LoVo (cell line): ENCODE data around the gene THAP11.

ENCODE experiments used
- DNase-seq: peaks from one replicate; pipeline ENCODE4 v3.0.0-alpha.2; 2016; ENCODE audit warnings: low spot score

THAP11 gene

DNA sequence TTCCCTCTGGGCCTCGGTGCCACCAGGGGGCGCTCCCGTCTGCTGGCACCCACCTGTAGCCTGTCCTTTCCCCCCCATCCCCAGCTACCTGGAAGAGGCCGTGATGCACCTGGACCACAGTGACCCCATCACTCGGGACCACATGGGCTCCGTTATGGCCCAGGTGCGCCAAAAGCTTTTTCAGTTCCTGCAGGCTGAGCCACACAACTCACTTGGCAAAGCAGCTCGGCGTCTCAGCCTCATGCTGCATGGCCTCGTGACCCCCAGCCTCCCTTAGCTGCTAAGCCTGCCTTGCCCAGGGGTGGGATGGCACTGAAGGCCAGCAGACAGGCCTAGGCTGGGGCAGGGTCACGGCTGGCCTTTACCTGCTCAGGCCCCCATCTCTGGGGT, 41.7 kb downstream of the THAP11 start:
- peak; percentile 41 for DNase-seq

DNA sequence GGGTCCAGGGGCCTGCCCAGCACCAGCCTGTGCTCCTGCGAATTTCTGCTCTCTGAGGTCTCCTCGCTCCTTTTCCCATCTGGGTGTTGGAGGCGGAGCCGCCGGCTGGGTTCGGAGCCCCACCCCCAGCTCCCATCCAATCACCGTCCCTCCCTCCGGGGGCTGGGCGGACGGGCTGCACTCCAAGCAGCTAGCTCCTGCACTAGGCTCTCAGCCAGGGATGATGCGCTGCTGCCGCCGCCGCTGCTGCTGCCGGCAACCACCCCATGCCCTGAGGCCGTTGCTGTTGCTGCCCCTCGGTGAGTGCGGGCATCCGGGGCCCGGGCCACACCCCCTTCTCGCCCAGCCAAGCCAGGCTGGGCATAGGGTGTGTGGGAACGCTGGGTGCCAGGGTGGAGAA, 42.6 kb downstream of the THAP11 start, which contains the start of gene NRN1L:
TSS of gene NRN1L (plus strand) at position 202 of the 400 bp plus-strand sequence. CDS start at position 221, 19 bp downstream.
- no peak for DNase-seq

DNA sequence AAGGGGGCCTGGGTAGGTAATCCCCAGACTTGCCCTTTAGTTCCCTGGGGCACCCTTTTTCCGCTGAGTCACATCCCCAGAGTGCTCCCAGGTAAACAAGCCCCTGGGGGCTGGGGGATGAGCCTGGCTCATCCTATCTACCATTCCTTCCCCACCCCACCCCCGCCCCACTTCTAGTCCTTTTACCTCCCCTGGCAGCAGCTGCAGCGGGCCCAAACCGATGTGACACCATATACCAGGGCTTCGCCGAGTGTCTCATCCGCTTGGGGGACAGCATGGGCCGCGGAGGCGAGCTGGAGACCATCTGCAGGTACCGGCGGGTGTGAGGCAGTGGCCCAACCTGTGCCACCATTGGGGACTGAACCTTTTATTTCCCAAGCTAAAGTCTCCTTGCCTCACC, 43.4 kb downstream of the THAP11 start:
- no peak for DNase-seq

DNA sequence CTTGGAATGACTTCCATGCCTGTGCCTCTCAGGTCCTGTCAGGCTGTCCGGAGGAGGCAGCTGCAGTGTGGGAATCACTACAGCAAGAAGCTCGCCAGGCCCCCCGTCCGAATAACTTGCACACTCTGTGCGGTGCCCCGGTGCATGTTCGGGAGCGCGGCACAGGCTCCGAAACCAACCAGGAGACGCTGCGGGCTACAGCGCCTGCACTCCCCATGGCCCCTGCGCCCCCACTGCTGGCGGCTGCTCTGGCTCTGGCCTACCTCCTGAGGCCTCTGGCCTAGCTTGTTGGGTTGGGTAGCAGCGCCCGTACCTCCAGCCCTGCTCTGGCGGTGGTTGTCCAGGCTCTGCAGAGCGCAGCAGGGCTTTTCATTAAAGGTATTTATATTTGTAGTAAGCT, 43.9 kb downstream of the THAP11 start:
- no peak for DNase-seq

DNA sequence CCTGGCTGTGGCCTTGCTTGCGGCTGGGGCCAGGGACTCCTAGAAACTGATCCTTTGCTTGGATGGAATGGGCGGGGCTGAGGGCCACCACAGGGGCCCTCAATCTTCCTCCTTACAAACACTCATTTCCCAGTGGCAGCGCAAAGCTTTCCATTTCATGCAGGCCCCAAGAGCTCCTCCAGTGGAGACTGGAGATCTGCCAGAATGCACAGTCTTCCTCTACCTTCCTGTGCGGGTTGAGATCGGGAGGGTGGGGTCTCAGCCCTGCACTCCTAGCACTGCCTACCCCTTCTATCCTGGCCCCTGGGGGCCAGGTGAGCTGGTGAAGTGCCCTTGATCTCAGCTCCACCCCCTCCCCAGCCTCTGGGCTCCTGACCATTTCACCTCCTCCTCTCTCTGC, 44.3 kb downstream of the THAP11 start:
- no peak for DNase-seq

DNA sequence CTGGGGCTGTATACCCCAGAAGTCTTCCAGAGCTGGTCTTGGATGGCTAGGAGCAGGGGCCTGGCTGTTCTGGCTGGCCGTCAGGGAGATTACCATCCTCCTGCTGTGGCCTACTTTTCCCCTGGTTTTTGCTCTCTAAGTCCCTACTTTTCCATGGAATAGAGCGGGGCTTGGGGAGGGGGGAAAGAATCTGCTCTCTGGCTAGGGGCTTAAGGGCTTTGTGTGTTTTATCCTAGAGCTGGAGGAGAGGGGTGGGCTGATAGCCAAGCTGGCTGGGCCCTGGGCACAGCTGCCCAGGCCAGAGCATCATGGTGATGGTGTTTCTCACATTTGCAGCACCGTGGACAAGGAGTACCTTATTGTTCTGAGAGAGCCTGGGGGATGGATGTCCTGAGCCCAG, 46.2 kb downstream of the THAP11 start:
- no peak for DNase-seq

DNA sequence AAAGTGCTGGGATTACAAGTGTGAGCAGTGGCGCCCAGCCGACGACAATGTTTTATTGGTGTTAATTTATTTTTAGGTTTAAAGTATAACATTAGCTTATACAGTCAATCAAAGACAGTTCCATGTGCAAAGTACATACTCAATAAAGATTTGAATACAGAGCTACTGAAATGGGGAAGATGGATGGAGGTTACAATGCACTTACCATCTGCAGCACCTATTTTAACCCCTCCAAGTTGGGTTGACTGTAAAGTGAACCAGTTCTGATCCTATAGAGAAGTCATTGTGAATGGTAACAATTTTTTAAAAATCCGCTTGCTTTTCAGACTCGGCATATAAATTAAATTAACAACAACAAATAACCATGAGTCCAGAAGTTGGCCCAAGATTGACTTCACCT, 50.3 kb downstream of the THAP11 start:
- no peak for DNase-seq

DNA sequence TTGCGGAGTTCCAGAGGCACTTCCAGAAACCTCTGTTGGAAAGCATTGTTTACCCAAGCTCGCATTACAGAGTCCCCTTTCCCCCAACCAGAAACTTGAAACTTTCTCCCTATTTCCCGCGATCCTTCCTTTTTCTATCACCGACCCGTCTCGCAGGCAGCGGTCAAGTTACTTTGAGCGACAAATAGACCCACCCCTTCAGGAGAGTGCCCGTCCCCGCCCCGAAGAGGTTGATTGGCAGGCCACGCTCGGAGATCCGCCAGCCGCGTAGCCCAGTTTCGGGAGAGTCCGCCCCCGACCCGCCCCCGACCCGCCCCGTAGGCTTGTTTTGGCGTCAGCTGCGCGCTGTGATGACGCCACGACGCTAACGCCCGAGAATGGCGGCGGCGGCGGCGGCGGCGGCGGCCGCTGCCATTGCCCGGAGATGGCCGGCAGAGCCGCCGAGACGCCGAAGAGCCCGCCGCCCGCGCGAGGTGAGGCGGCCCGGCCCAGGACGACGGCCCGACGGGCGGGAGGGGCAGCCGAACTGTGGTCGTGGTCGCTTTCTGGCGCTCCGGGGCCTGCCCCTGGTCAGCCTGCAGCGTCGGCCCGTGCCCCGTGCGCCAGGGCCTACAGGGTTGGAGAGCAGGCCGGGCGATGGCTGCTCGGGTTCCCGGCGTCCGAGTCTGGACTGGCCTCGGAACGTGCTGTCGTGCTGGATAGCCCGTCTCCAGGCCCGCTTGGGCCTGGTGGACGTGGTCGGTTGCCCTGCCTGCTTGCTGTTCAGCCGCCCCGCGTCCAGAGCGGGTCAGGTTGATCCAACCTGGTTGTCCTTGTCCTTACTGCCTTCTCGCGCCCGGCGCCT, 51.0 kb downstream of the THAP11 start, which contains the start of gene PSKH1:
TSS of gene PSKH1 (plus strand) at position 356 of the 844 bp plus-strand sequence. CDS start 15,496 bp downstream, outside the sequence.
- DNase-seq, result peak; percentile 96
